Left colon (tissue), 2 donors: Measurements from ENCODE around the gene TIGD7. TPM values are rescaled to one million over a fixed set of nuclear protein-coding genes. Genes with fewer than 3 reads are reported as not detected.

ENCODE experiments used
- ATAC-seq: fragments of 200-7000 bp; cut with Tn5 transposase; one replicate; pipeline ENCODE4 v1.9.1; 2020; ENCODE audit warnings: mild to moderate bottlenecking, moderate library complexity
- DNase-seq, 2 donors: peaks; one replicate each; pipeline ENCODE4 v3.0.0-alpha.2; 2020
- intact Hi-C, 2 donors: fragments of 100-400 bp; cut with DNase I in 1 of 2; cut with micrococcal nuclease in 1 of 2; formaldehyde crosslinking; loops; one replicate each; pipeline versions ENCODE4 v1.11.2 to v1.14.0; 2022; cut with DNase I, micrococcal nuclease
- total RNA-seq, 2 donors: library from RNA; stranded (reverse); fragmentation: NEBNext Ultra II Directional; extraction: Animal tissue kit (Norgen Biotek cat#: 25700); gene quantifications; one replicate each; pipeline ENCODE4 v1.2.1, GENCODE V29; 2021
- donor health status: DM: no; HTN: no; CAD: no.
- donor health status: DM: yes; HTN: yes; CAD: no.

The TIGD7 gene
- total RNA-seq, 2 donors from 2014 or later = 1.8 to 2.1 TPM

DNA sequence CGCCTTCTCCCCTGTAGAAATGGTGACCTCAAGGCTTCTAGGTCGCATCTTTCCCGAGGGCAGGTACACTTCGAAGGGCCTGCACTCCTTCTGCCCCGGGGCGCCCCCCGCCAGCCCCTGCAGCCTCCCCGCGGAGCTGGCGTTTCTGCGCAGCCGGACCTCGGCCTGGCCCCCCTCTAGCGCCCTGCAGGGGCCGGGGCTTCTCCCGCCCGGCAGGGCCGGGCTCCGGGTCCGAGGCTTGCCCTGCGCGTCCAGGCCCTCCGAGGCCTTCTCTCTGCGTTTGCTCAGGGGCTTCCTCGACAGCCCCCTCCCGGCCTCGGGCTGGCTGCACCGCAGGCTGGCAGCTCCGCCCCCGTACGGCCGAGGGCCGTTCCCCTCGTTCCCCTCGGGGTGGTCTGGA lies 50.9 kb downstream of the TIGD7 start:
- intact Hi-C loops = no loop called here
- ATAC-seq (no peak), DNase-seq (no peak)

DNA sequence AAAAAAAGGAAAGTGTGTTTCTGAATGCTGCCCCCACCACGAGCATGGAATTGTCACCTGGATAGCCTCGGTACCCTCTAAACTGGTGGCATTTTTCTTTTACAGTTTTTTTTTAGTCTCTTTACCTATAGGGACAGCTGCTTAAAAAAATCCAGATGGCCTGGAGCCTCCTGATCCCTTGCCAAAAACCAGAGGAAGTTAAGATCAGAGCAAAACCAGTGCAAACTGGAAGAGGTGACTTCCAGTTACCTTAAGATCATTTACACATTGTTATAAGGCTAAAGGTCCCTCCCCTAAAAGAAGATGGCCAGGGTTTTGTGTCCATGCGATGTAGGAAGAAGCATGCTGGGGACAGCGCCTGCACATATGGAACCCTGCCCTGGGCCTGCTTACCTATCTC lies 52.3 kb downstream of the TIGD7 start:
- ATAC-seq (no peak), DNase-seq (no peak)
- intact Hi-C loops = no loop called here

DNA sequence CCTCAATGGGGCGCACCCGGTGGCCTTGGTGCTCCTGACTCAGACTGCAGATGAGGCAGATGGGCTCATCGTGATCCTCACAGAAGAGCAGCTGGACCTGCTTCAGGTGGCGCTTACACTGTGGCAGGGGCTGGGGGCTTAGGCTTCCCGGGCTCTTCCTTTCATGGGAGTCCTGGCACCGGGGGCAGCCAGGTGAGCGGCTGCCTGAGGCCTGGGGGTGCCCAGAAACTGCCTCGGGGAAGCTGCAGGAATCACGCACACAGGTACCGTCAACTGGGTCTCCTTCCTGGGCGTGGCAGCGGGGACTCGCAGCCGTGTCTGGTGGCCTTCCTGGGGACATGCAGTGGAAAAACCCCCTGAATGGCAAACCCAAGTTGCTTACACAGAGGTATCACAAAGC lies 55.8 kb downstream of the TIGD7 start:
- intact Hi-C loops = no loop called here
- ATAC-seq = no peak
- DNase-seq = no peak

DNA sequence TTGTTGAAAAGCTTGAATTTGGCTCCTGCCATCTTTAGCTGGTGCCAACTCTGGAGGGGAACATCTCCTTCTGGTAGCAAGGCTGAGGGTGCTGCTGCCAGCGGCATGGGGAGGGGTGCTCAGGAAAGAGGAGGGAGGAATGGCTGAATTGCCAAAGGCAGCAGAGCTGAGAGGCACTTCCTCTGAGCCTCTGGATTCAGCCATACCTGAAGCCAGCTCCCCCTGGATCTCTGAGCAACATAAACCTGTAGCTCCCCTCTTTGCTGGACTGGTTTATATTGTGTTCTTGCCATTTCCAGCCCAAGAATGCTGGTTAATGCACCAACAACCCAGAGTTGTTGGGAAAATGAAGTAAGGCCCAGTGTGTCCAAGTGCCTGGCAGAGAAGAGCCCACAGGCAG lies 56.2 kb downstream of the TIGD7 start:
- ATAC-seq (no peak), DNase-seq (no peak)
- intact Hi-C loops = no loop called here

Other genes starting within 250 kb of the TIGD7 start
- gene IL32, start 239.8 kb downstream of the TIGD7 start, total RNA-seq = 100 to 1,000 TPM; 265 to 865 TPM
- gene ZSCAN10, start 206.1 kb downstream of the TIGD7 start, total RNA-seq = not detected
- 1 to 10 TPM; 8.2 to 9.6 TPM for gene ZNF205, start 192.8 kb downstream of the TIGD7 start, total RNA-seq
- 10 to 100 TPM; 12.3 to 13.8 TPM for gene ZNF213, start 170.4 kb downstream of the TIGD7 start, total RNA-seq
- not detected for gene OR1F1, start 117.2 kb downstream of the TIGD7 start, total RNA-seq
- 1 to 10 TPM; 6.0 to 6.1 TPM for gene ZNF200, start 70.3 kb downstream of the TIGD7 start, total RNA-seq
- gene MEFV, start 48.8 kb downstream of the TIGD7 start, total RNA-seq = under 1 TPM; 0.37 to 0.67 TPM
- gene ZNF263, start 21.9 kb downstream of the TIGD7 start, total RNA-seq = 10 to 100 TPM; 21.2 to 24.3 TPM
- 10 to 100 TPM; 17.9 to 24.1 TPM for gene ZNF75A, start 67 bp upstream of the TIGD7 start, total RNA-seq
- not detected for gene OR2C1, start 50.5 kb upstream of the TIGD7 start, total RNA-seq
- gene ZSCAN32, start 95.6 kb upstream of the TIGD7 start, total RNA-seq = 10 to 100 TPM; 10.1 to 12.5 TPM
- 1 to 10 TPM; 7.6 to 7.7 TPM for gene ZNF174, start 95.8 kb upstream of the TIGD7 start, total RNA-seq
- 1 to 10 TPM; 1.5 to 1.6 TPM for gene ZNF597, start 138.1 kb upstream of the TIGD7 start, total RNA-seq
- gene NAA60, start 138.2 kb upstream of the TIGD7 start, total RNA-seq = 10 to 100 TPM; 76.5 to 85.3 TPM
- gene C16orf90, start 190.1 kb upstream of the TIGD7 start, total RNA-seq = not detected
- gene CLUAP1, start 195.6 kb upstream of the TIGD7 start, total RNA-seq = 10 to 100 TPM in 1 of 2 donors, 1 to 10 TPM in 1; 9.2 to 11.5 TPM